ENCODE data around the gene REN. TPM values are rescaled to one million over a fixed set of nuclear protein-coding genes. Genes with fewer than 3 reads are reported as not detected.
A peak's percentile ranks its signal among the peaks of the same experiment; 100 is the strongest.

Gene REN
- total and polyA plus RNA-seq, 2 experiments from 2014 or later: not detected

DNA sequence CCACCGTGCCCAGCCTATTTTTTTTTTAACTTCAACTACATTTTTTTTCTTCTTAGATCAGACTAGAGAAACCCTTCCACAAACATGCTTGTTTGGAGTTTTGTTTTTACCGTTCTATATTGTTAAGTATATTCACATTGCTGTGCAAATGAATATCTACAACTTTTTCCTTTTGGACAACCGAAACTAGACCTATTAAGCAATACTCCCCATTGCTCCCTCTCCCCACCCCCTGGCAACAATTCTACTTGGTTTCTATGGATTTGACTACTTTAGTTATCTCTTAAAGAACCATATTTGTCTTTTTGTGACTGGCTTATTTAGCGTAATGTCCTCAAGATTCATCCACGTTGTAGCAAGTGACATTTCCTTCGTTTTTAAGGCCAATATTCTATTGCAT lies 33.4 kb downstream of the REN start:
- no peak overlapping the region for H3K4me2 ChIP-seq (ENCODE audit: unreplicated experiment)
- H4K20me1 ChIP-seq (ENCODE audit: insufficient read depth): no peaks in the 10 kb centered on the region
- no peaks in the 10 kb centered on the region for H3K9me3 ChIP-seq (ENCODE audit: low read depth)
- no peaks in the 10 kb centered on the region for H3K27me3 ChIP-seq (replicated peaks; ENCODE audit: insufficient read depth)
- 61 to 71% methylated on average over 6 of the region's 6 CpGs for WGBS, 2 experiments (ENCODE audit: low coverage in 1 of 2, low lambda C conversion rate in 2 of 2, missing lambda C conversion rate in 2 of 2)
- H2AFZ ChIP-seq: no peak overlapping the region
- in situ Hi-C loops (cut with MboI): no loop called here
- no peaks in the 10 kb centered on the region for H3K79me2 ChIP-seq (ENCODE audit: insufficient read depth)
- H3K9ac ChIP-seq: no peak overlapping the region
- TF ChIP-seq EZH2phosphoT487 (IDR thresholded peaks at IDR 0.05; ENCODE audit: insufficient read depth, low read depth): no peak
- TF ChIP-seq EZH2 (IDR thresholded peaks at IDR 0.05; ENCODE audit: insufficient read depth, poor library complexity, severe bottlenecking): no peak
- H3F3A ChIP-seq (ENCODE audit: insufficient read depth): peaks cover 29% of the 10 kb centered on the region
- no peak for DNase-seq
- H3K4me3 ChIP-seq: no peak overlapping the region
- H3K9me2 ChIP-seq (ENCODE audit: insufficient read depth): no peaks in the 10 kb centered on the region
- peaks cover 27% of the 10 kb centered on the region for H3K4me1 ChIP-seq (ENCODE audit: insufficient read depth)
- H3K36me3 ChIP-seq (ENCODE audit: low read depth): no peaks in the 10 kb centered on the region
- H3K27ac ChIP-seq: no peak overlapping the region

GRCh38 chr1:204131978-204132377 lies 34.2 kb downstream of the REN start:
- in situ Hi-C loops (cut with MboI): no loop called here
- Histone ChIP-seq H3K4me1 (ENCODE audit: insufficient read depth) (peaks cover 32% of the 10 kb centered on the region), H3K79me2 (ENCODE audit: insufficient read depth) (no peaks in the 10 kb centered on the region), H3K4me2 (ENCODE audit: unreplicated experiment) (peak overlapping the region; percentile 70), H3K9ac (peak overlapping the region; percentile 75), H3K9me3 (ENCODE audit: low read depth) (no peaks in the 10 kb centered on the region), H3F3A (ENCODE audit: insufficient read depth) (peaks cover 29% of the 10 kb centered on the region), H3K27me3 (replicated peaks; ENCODE audit: insufficient read depth) (no peaks in the 10 kb centered on the region), H3K9me2 (ENCODE audit: insufficient read depth) (no peaks in the 10 kb centered on the region), H2AFZ (no peak overlapping the region), H3K4me3 (no peak overlapping the region), H3K27ac (no peak overlapping the region), H3K36me3 (ENCODE audit: low read depth) (no peaks in the 10 kb centered on the region), H4K20me1 (ENCODE audit: insufficient read depth) (no peaks in the 10 kb centered on the region)
- no peak for DNase-seq
- TF ChIP-seq EZH2 (IDR thresholded peaks at IDR 0.05; ENCODE audit: insufficient read depth, poor library complexity, severe bottlenecking) (no peak), EZH2phosphoT487 (IDR thresholded peaks at IDR 0.05; ENCODE audit: insufficient read depth, low read depth) (no peak)
- 93 to 94% methylated on average over 4 of the region's 4 CpGs for WGBS, 2 experiments (ENCODE audit: low coverage in 1 of 2, low lambda C conversion rate in 2 of 2, missing lambda C conversion rate in 2 of 2)

DNA sequence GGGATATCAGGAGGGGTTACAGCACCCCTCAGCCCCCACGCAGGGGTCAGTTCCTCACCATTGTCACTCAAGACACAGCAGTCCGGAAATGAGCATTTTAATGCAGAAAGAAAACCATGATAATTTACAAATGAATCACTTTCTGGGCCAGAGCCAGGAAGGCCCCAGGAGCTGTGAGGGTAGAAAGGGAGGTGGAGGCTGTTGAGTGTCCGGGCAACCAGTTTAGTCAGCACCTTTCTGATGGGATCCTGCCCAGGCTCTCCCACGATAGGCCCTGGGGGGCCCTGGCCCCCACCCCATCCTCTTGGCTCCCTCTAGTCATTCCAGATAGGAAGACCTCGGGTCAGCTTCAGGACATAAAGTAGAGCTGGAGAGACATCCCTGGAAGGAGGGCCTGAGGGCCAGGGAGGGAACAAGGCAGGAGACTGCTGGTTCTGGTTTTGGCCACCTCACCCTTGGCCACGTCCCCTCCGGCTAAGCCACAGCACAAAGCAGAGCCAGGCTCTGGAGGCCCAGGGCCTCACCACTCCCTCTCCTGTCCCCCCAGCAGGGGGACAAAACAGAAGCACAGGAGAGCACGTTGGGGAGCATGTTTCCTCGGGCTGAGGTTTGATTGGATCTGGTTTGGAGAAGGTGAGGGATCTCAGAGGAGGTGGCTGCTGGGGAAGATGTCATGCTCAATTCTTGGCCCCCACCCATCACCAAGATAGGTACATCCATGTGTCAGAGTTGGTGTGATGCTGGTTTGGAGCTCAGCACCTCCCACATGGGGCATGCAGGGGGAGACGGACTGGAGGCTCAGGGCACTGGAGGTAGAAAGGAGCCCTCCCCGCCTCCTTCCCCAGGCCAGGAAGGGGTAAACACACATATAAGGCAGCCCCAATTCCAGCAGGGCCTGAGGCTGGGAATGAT lies 34.9 kb downstream of the REN start:
- H3K36me3 ChIP-seq (ENCODE audit: low read depth): no peaks in the 10 kb centered on the region
- no peaks in the 10 kb centered on the region for H4K20me1 ChIP-seq (ENCODE audit: insufficient read depth)
- WGBS, 2 experiments (ENCODE audit: low coverage in 1 of 2, low lambda C conversion rate in 2 of 2, missing lambda C conversion rate in 2 of 2): 29 to 31% methylated on average over 11 of the region's 11 CpGs
- peaks cover 34% of the 10 kb centered on the region for H3K4me1 ChIP-seq (ENCODE audit: insufficient read depth)
- H3K4me2 ChIP-seq (ENCODE audit: unreplicated experiment): peak overlapping the region; percentile 70
- peak overlapping the region; percentile 75 for H3K9ac ChIP-seq
- in situ Hi-C loops (cut with MboI): no loop called here
- peak overlapping the region; percentile 76 for H2AFZ ChIP-seq
- no peak for TF ChIP-seq EZH2 (IDR thresholded peaks at IDR 0.05; ENCODE audit: insufficient read depth, poor library complexity, severe bottlenecking)
- no peak for TF ChIP-seq EZH2phosphoT487 (IDR thresholded peaks at IDR 0.05; ENCODE audit: insufficient read depth, low read depth)
- DNase-seq: peak; percentile 94
- H3K9me3 ChIP-seq (ENCODE audit: low read depth): no peaks in the 10 kb centered on the region
- peak overlapping the region; percentile 86 for H3K27ac ChIP-seq
- no peak overlapping the region for H3K4me3 ChIP-seq
- H3K27me3 ChIP-seq (replicated peaks; ENCODE audit: insufficient read depth): no peaks in the 10 kb centered on the region
- H3K9me2 ChIP-seq (ENCODE audit: insufficient read depth): no peaks in the 10 kb centered on the region
- peaks cover 29% of the 10 kb centered on the region for H3F3A ChIP-seq (ENCODE audit: insufficient read depth)
- no peaks in the 10 kb centered on the region for H3K79me2 ChIP-seq (ENCODE audit: insufficient read depth)

DNA sequence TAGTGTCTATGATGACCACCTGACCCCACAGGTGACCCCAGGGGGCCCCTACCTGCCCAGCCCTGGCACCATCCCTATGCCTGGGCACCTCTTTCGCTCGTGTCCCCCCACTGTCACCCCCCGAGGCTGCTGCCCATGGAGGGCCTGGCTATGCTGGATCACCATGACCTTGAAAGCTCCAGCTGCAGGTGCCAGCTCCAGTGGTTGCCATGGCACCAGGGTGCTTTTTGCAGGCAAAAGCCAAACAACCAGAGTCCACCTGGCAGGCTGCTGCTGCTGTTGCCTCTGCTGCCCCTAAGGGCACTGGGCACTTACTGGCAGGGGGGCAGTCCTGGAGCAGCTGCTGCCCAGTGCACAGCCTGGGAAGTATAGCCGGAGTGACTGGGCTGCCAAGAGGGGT lies 36.0 kb downstream of the REN start:
- peak overlapping the region; percentile 86; the same call in 1 of the 2 replicates for H3K27ac ChIP-seq
- H3K4me3 ChIP-seq: no peak overlapping the region
- no peaks in the 10 kb centered on the region for H3K9me3 ChIP-seq (ENCODE audit: low read depth)
- 76% methylated on average over 4 of the region's 4 CpGs for WGBS, 2 experiments (ENCODE audit: low coverage in 1 of 2, low lambda C conversion rate in 2 of 2, missing lambda C conversion rate in 2 of 2)
- no peak for TF ChIP-seq EZH2phosphoT487 (IDR thresholded peaks at IDR 0.05; ENCODE audit: insufficient read depth, low read depth)
- TF ChIP-seq EZH2 (IDR thresholded peaks at IDR 0.05; ENCODE audit: insufficient read depth, poor library complexity, severe bottlenecking): no peak
- no peak overlapping the region for H2AFZ ChIP-seq
- peaks cover 29% of the 10 kb centered on the region for H3F3A ChIP-seq (ENCODE audit: insufficient read depth)
- no peaks in the 10 kb centered on the region for H3K27me3 ChIP-seq (replicated peaks; ENCODE audit: insufficient read depth)
- H4K20me1 ChIP-seq (ENCODE audit: insufficient read depth): no peaks in the 10 kb centered on the region
- peak overlapping the region; percentile 70 for H3K4me2 ChIP-seq (ENCODE audit: unreplicated experiment)
- peak; percentile 30 for DNase-seq
- H3K4me1 ChIP-seq (ENCODE audit: insufficient read depth): peaks cover 34% of the 10 kb centered on the region
- H3K36me3 ChIP-seq (ENCODE audit: low read depth): no peaks in the 10 kb centered on the region
- H3K79me2 ChIP-seq (ENCODE audit: insufficient read depth): no peaks in the 10 kb centered on the region
- no peaks in the 10 kb centered on the region for H3K9me2 ChIP-seq (ENCODE audit: insufficient read depth)
- in situ Hi-C loops (cut with MboI): no loop called here
- peak overlapping the region; percentile 75; the same call in 1 of the 2 replicates for H3K9ac ChIP-seq

All from GM23248 (cell line).